ENCODE measurements around the gene MYOCD. TPM values are rescaled to one million over a fixed set of nuclear protein-coding genes. Genes with fewer than 3 reads are reported as not detected.

MYOCD gene
- total RNA-seq, 1 donor from 2014 or later = 8.7 TPM

- POLR2A ChIA-PET = no interaction called here
- intact Hi-C loops (cut with micrococcal nuclease) = no loop called here
- DNase-seq = no peak
- no peaks in the 10 kb centered on the region for H3K4me1 Mint-ChIP-seq
- no peak overlapping the region for H3K4me3 Mint-ChIP-seq
- H3K27ac Mint-ChIP-seq = no peak overlapping the region
- H3K36me3 Mint-ChIP-seq (ENCODE audit: low read depth) = no peaks in the 10 kb centered on the region
- no peak for ATAC-seq (ENCODE audit: low read depth)
- no peak for TF ChIP-seq CTCF (IDR thresholded peaks at IDR 0.05)
- peaks cover 2% of the 10 kb centered on the region for H3K27me3 Mint-ChIP-seq
- CTCF ChIA-PET = no interaction called here
- H3K9me3 Mint-ChIP-seq = peaks cover 3% of the 10 kb centered on the region
These were observed 45.4 kb upstream of the MYOCD start for GRCh38 chr17:12620200-12620720.

GRCh38 chr17:12622726-12623125, 43.0 kb upstream of the MYOCD start:
- no peaks in the 10 kb centered on the region for H3K9me3 Mint-ChIP-seq

GRCh38 chr17:12623220-12623848, 42.4 kb upstream of the MYOCD start:
- Mint-ChIP-seq H3K4me1 (no peaks in the 10 kb centered on the region), H3K9me3 (no peaks in the 10 kb centered on the region), H3K27me3 (peaks cover 2% of the 10 kb centered on the region), H3K27ac (no peak overlapping the region), H3K36me3 (ENCODE audit: low read depth) (no peaks in the 10 kb centered on the region), H3K4me3 (no peak overlapping the region)
- CTCF ChIA-PET = no interaction called here
- POLR2A ChIA-PET = no interaction called here
- no peak for ATAC-seq (ENCODE audit: low read depth)
- TF ChIP-seq CTCF (IDR thresholded peaks at IDR 0.05) = no peak
- intact Hi-C loops (cut with micrococcal nuclease) = no loop called here
- no peak for DNase-seq

More at GRCh38 chr17:12622726-12623125, 43.0 kb upstream of the MYOCD start:
- H3K4me1 Mint-ChIP-seq = no peaks in the 10 kb centered on the region
- ChIA-PET POLR2A (no interaction called here), CTCF (no interaction called here)
- DNase-seq (no peak), ATAC-seq (ENCODE audit: low read depth) (no peak)
- no peak for TF ChIP-seq CTCF (IDR thresholded peaks at IDR 0.05)
- H3K4me3 Mint-ChIP-seq = no peak overlapping the region
- H3K36me3 Mint-ChIP-seq (ENCODE audit: low read depth) = no peaks in the 10 kb centered on the region
- H3K27me3 Mint-ChIP-seq = peaks cover 2% of the 10 kb centered on the region
- intact Hi-C loops (cut with micrococcal nuclease) = no loop called here
- no peak overlapping the region for H3K27ac Mint-ChIP-seq

- Mint-ChIP-seq H3K27me3 (peaks cover 2% of the 10 kb centered on the region), H3K4me1 (no peaks in the 10 kb centered on the region), H3K36me3 (ENCODE audit: low read depth) (no peaks in the 10 kb centered on the region), H3K9me3 (no peaks in the 10 kb centered on the region), H3K27ac (no peak overlapping the region), H3K4me3 (no peak overlapping the region)
- TF ChIP-seq CTCF (IDR thresholded peaks at IDR 0.05) = no peak
- ATAC-seq (ENCODE audit: low read depth) (no peak), DNase-seq (no peak)
- ChIA-PET POLR2A (no interaction called here), CTCF (no interaction called here)
- intact Hi-C loops (cut with micrococcal nuclease) = no loop called here
These were observed 41.5 kb upstream of the MYOCD start for GRCh38 chr17:12624211-12624610.

GRCh38 chr17:12625092-12625491, 40.6 kb upstream of the MYOCD start:
- ChIA-PET POLR2A (no interaction called here), CTCF (no interaction called here)
- intact Hi-C loops (cut with micrococcal nuclease) = no loop called here
- Mint-ChIP-seq H3K9me3 (no peaks in the 10 kb centered on the region), H3K4me3 (no peak overlapping the region), H3K4me1 (no peaks in the 10 kb centered on the region), H3K36me3 (ENCODE audit: low read depth) (no peaks in the 10 kb centered on the region), H3K27me3 (peaks cover 2% of the 10 kb centered on the region), H3K27ac (no peak overlapping the region)
- TF ChIP-seq CTCF (IDR thresholded peaks at IDR 0.05) = no peak
- no peak for ATAC-seq (ENCODE audit: low read depth)
- no peak for DNase-seq
